SK-N-SH treated with all-trans-retinoic acid at 6 μM for 48 hours (cell line): ENCODE results near the gene SART3.

ENCODE experiments used
- ATAC-seq: fragments of 200-7000 bp; cut with Tn5 transposase; 3 replicates; pipeline ENCODE4 v1.9.1; 2020; ENCODE audit warnings: mild to moderate bottlenecking, moderate library complexity
- ARNTL ChIP-seq: fragments of 450-650 bp; formaldehyde crosslinking; IDR thresholded peaks from 2 replicates; pipeline ENCODE4 v1.5.0; 2020; ENCODE audit warnings: low read depth, mild to moderate bottlenecking, moderate library complexity, borderline replicate concordance
- BACH2 ChIP-seq: fragments of 250-450 bp; sonication (Bioruptor Pico); IDR thresholded peaks from 2 replicates; pipeline ENCODE4 v1.9.0; 2021; ENCODE audit warnings: mild to moderate bottlenecking, borderline replicate concordance
- CSDC2 ChIP-seq: fragments of 250-450 bp; sonication (Bioruptor Pico); IDR thresholded peaks from 2 replicates; pipeline ENCODE4 v1.5.0; 2020; ENCODE audit warnings: mild to moderate bottlenecking, moderate library complexity
- CSRNP3 ChIP-seq: fragments of 250-450 bp; sonication (Bioruptor Pico); IDR thresholded peaks from 2 replicates; pipeline ENCODE4 v1.5.1; 2021; ENCODE audit warnings: mild to moderate bottlenecking, moderate library complexity
- ESRRG ChIP-seq: fragments of 250-450 bp; sonication (Bioruptor Pico); IDR thresholded peaks from 2 replicates; pipeline ENCODE4 v1.6.1; 2021; ENCODE audit warnings: mild to moderate bottlenecking
- GLIS3 ChIP-seq: fragments of 250-450 bp; sonication (Bioruptor Pico); IDR thresholded peaks from 2 replicates; pipeline ENCODE4 v1.5.0; 2020; ENCODE audit warnings: mild to moderate bottlenecking, moderate library complexity
- ISL1 ChIP-seq: fragments of 250-450 bp; sonication (Bioruptor Pico); IDR thresholded peaks from 2 replicates; pipeline ENCODE4 v2.1.2; 2022; ENCODE audit warnings: mild to moderate bottlenecking, moderate library complexity
- OSR1 ChIP-seq: fragments of 250-450 bp; sonication (Bioruptor Pico); IDR thresholded peaks from 2 replicates; pipeline ENCODE4 v1.8.0; 2022; ENCODE audit warnings: moderate library complexity, mild to moderate bottlenecking, inconsistent platforms
- PATZ1 ChIP-seq: fragments of 250-450 bp; sonication (Bioruptor Pico); IDR thresholded peaks from 2 replicates; pipeline ENCODE4 v1.8.0; 2020; ENCODE audit warnings: mild to moderate bottlenecking, moderate library complexity, borderline replicate concordance
- PPARA ChIP-seq: fragments of 250-450 bp; sonication (Bioruptor Pico); IDR thresholded peaks from 2 replicates; pipeline ENCODE4 v1.5.0; 2020; ENCODE audit warnings: mild to moderate bottlenecking, borderline replicate concordance
- SNAI2 ChIP-seq: fragments of 250-450 bp; sonication (Bioruptor Pico); IDR thresholded peaks from 2 replicates; pipeline ENCODE4 v1.5.0; 2020; ENCODE audit warnings: mild to moderate bottlenecking, moderate library complexity
- TCF4 ChIP-seq: fragments of 250-450 bp; sonication (Bioruptor Pico); IDR thresholded peaks from 2 replicates; pipeline ENCODE4 v1.8.0; 2021; ENCODE audit warnings: mild to moderate bottlenecking, moderate library complexity, borderline replicate concordance
- TOX ChIP-seq: fragments of 250-450 bp; sonication (Bioruptor Pico); IDR thresholded peaks from 2 replicates; pipeline ENCODE4 v1.8.0; 2021; ENCODE audit warnings: mild to moderate bottlenecking, moderate library complexity, borderline replicate concordance
- TSHZ2 ChIP-seq: fragments of 250-450 bp; sonication (Bioruptor Pico); IDR thresholded peaks from 2 replicates; pipeline ENCODE4 v1.5.0; 2020; ENCODE audit warnings: mild to moderate bottlenecking, moderate library complexity
- ZC3H10 ChIP-seq: fragments of 250-450 bp; sonication (Bioruptor Pico); IDR thresholded peaks from 2 replicates; pipeline ENCODE4 v1.5.1; 2021; ENCODE audit warnings: mild to moderate bottlenecking, moderate library complexity
- ZFP3 ChIP-seq: fragments of 250-450 bp; sonication (Bioruptor Pico); IDR thresholded peaks from 2 replicates; pipeline ENCODE4 v1.5.0; 2020; ENCODE audit warnings: mild to moderate bottlenecking, moderate library complexity
- ZFP30 ChIP-seq: fragments of 450-650 bp; formaldehyde crosslinking; IDR thresholded peaks from 2 replicates; pipeline ENCODE4 v1.5.0; 2022; ENCODE audit warnings: mild to moderate bottlenecking, moderate library complexity
- ZNF565 ChIP-seq: fragments of 450-650 bp; formaldehyde crosslinking; conservative IDR thresholded peaks from 2 replicates; pipeline ENCODE4 v1.5.0; 2020; ENCODE audit warnings: low read depth, mild to moderate bottlenecking, moderate library complexity
- ZNF70 ChIP-seq: fragments of 450-650 bp; formaldehyde crosslinking; IDR thresholded peaks from 2 replicates; pipeline ENCODE4 v1.5.0; 2020; ENCODE audit warnings: mild to moderate bottlenecking, moderate library complexity
- ZNF8 ChIP-seq: fragments of 450-650 bp; formaldehyde crosslinking; IDR thresholded peaks from 2 replicates; pipeline ENCODE4 v1.5.0; 2020; ENCODE audit warnings: mild to moderate bottlenecking, moderate library complexity
- TF ChIP-seq, protein P1 (sequence below): fragments of 250-450 bp; sonication (Bioruptor Pico); IDR thresholded peaks from 2 replicates; pipeline ENCODE4 v1.5.1; 2020; ENCODE audit warnings: low read depth, mild to moderate bottlenecking, moderate library complexity
- TF ChIP-seq, protein P2 (sequence below): fragments of 250-450 bp; sonication (Bioruptor Pico); IDR thresholded peaks from 2 replicates; pipeline ENCODE4 v1.8.0; 2021; ENCODE audit warnings: low read depth, mild to moderate bottlenecking, moderate library complexity, borderline replicate concordance

Gene SART3

DNA sequence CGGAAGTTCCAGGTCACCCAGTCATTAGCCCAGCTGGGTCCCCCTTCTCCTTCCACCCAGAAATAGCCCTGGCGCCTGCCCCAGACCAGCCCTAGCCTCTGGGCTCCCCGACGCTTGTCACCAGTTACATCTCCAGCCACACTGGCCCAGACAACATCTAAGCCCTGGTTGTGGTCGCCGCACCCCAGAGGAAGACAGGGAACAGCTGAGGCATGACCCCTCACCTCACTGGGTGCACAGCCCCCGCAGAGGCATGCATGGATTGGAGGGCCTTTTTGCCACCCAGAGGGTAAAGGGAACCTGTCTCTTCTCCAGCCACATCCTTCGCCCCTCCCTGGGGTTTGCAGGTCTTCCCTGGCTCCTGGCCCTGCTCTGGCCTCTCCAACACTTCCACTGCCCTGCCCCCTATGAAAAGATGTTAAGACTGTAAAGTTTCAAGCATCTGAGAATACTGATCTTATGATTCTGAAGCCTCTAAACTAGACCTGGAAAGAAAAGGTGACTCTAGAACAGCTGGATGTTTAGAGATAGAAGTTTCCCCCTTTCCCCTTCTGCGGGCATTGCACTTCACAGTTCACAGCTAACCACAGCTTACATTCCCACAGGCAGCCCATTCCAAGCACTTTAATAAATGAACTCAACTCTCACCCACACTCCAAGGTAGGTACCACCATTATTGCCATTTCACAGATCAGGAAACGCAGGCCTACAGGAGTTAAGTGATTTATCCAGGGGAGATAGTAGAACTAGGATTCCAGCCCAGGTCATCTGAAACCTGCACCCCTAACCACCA is 22.2 kb upstream of the SART3 start:
- ATAC-seq, result no peak; the same call in 2 of the 3 replicates
- no peak for TF ChIP-seq TCF4 (CRISPR knock-in tag)

DNA sequence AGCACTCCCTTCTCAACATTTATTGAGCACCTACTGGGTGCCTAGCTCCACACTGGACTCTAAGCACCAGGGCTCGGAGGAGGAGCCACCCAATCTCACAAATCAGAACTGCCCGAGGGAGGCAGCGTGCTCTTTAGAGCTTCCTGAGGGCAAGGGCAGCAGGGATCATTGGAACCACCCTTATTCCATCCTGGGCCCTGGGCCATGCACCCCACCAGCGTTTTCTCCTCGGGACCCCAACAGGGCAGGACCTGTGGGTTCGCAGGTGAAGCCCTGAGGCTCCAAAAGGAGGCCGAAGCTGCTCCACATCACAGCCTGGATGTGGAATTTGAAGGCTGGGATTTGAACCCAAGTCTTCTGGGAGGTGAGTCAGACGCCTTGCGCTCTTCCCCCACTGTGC is 21.5 kb upstream of the SART3 start:
- TF ChIP-seq CSRNP3 (CRISPR knock-in tag) (no peak), ZFP3 (no peak), GLIS3 (CRISPR knock-in tag) (no peak), ESRRG (CRISPR knock-in tag) (no peak), ZNF8 (CRISPR knock-in tag) (no peak), ZFP30 (CRISPR knock-in tag) (no peak), ZC3H10 (no peak), BACH2 (CRISPR knock-in tag) (no peak), SNAI2 (no peak), PATZ1 (no peak), TCF4 (CRISPR knock-in tag) (no peak)
- no peak for ATAC-seq

DNA sequence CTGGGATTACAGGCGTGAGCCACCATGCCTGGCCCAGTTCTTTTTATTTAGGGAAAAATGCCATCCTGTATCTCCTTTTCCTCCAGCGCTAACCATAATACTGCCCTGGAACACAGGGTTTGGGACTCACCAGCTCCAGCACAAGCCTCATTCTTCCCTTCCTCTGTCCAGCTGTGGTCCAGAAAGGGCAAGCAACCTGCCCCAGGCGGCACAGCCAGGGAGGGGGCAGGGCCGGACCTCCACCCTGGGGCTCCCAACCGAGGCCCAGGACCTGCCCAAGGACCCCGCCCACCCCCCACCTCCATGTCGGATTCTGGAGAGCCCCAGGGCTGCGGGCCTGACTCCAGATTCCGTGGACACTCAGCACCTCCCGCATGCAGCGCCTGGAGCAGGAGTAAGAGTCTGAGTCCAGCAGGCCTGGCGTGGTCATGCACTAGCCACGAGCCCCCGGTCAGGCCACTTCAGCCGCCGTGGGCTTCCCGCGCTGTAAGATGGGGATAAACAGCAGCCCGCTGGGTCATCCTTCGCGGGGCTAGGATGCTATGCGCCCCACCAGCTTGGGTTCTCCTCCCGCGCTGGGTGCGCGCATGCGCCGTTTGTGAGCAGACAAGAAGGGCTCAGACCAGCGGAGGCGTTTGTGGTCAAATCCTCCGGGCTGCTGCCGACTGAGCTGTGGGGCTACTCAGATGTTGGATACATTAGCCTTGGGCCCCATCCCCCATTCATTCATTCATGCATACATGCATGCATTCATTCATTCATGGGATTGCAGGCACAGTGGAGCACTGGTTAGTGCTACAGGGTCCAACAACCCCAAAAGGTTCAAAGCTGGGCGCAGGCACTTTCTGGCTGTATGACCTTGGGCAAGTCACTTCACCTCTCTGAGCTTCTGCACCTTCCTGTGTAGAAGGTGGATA is 20.6 kb upstream of the SART3 start:
- no peak for ATAC-seq
- TF ChIP-seq ZC3H10 (no peak), ZFP30 (CRISPR knock-in tag) (no peak), OSR1 (CRISPR knock-in tag) (no peak), ISL1 (CRISPR knock-in tag) (no peak), ZNF565 (no peak), TOX (no peak)

- no peak for TF ChIP-seq ZNF8 (CRISPR knock-in tag)
- TF ChIP-seq, protein P1, sequence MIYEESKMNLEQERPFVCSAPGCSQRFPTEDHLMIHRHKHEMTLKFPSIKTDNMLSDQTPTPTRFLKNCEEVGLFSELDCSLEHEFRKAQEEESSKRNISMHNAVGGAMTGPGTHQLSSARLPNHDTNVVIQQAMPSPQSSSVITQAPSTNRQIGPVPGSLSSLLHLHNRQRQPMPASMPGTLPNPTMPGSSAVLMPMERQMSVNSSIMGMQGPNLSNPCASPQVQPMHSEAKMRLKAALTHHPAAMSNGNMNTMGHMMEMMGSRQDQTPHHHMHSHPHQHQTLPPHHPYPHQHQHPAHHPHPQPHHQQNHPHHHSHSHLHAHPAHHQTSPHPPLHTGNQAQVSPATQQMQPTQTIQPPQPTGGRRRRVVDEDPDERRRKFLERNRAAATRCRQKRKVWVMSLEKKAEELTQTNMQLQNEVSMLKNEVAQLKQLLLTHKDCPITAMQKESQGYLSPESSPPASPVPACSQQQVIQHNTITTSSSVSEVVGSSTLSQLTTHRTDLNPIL (CRISPR knock-in tag), result no peak
- TF ChIP-seq TSHZ2, result no peak
- TF ChIP-seq, all 23 proteins: peak for 0
- ATAC-seq, result no peak
Measured at GRCh38 chr12:108580531-108580930, 19.6 kb upstream of the SART3 start.

GRCh38 chr12:108578813-108579212 is 17.8 kb upstream of the SART3 start:
- ATAC-seq, result no peak
- TF ChIP-seq, protein P2, sequence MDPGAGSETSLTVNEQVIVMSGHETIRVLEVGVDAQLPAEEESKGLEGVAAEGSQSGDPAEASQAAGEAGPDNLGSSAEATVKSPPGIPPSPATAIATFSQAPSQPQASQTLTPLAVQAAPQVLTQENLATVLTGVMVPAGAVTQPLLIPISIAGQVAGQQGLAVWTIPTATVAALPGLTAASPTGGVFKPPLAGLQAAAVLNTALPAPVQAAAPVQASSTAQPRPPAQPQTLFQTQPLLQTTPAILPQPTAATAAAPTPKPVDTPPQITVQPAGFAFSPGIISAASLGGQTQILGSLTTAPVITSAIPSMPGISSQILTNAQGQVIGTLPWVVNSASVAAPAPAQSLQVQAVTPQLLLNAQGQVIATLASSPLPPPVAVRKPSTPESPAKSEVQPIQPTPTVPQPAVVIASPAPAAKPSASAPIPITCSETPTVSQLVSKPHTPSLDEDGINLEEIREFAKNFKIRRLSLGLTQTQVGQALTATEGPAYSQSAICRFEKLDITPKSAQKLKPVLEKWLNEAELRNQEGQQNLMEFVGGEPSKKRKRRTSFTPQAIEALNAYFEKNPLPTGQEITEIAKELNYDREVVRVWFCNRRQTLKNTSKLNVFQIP (CRISPR knock-in tag), result no peak
- no peak for TF ChIP-seq TOX
- TF ChIP-seq TCF4 (CRISPR knock-in tag), result no peak
- TF ChIP-seq CSRNP3 (CRISPR knock-in tag), result no peak
- TF ChIP-seq CSDC2 (CRISPR knock-in tag), result no peak
- TF ChIP-seq BACH2 (CRISPR knock-in tag), result no peak
- no peak for TF ChIP-seq SNAI2
- no peak for TF ChIP-seq PPARA (CRISPR knock-in tag)
- TF ChIP-seq ARNTL, result no peak
- no peak for TF ChIP-seq ESRRG (CRISPR knock-in tag)
- TF ChIP-seq ZNF70 (CRISPR knock-in tag), result no peak
